ENCODE data around the gene SART1.
"Not testable (repeated sequence)": the region's sequence is repeated elsewhere in the genome, so short reads cannot be mapped to it uniquely, and the experiment has no call there.

The SART1 gene

DNA sequence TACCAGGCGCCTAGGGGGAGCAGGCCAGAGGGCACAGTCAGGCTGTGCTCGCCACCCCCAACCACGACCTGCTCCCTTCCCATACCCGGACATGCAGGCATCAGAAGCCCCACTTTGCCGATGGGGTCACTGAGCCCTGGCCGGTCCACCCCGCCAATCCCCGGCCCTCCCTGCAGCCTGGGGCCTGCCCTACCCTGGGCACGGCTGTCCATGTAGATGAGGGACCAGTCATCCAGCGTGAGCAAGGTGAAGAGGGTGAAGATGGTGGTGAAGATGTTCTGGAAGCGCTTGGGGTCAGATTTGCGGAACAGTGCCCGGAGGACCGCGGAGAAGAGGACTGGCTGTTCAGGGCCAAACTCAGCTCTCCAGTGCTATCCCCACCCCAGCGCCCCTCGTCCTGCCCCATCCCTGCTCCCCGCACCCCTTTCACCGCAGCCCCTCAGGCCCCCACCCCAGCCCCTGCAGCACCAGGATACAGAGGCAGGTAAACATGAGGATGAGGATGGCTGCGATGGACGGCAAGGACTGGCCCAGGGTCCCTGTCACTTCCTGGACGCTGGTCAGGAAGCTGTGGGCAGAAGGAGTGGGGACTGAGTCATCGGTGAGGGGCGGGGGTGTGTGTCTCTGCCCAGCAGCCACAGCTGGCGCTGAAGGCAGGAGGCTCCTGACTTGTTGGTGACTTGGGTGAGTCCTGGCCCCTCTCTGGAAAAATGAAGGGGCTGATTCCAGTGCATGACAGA is 59.3 kb downstream of the SART1 start:
- no peak for TF ChIP-seq EZH2phosphoT487 (conservative IDR thresholded peaks at IDR 0.05; ENCODE audit: low read length)
- TF ChIP-seq, protein P1, sequence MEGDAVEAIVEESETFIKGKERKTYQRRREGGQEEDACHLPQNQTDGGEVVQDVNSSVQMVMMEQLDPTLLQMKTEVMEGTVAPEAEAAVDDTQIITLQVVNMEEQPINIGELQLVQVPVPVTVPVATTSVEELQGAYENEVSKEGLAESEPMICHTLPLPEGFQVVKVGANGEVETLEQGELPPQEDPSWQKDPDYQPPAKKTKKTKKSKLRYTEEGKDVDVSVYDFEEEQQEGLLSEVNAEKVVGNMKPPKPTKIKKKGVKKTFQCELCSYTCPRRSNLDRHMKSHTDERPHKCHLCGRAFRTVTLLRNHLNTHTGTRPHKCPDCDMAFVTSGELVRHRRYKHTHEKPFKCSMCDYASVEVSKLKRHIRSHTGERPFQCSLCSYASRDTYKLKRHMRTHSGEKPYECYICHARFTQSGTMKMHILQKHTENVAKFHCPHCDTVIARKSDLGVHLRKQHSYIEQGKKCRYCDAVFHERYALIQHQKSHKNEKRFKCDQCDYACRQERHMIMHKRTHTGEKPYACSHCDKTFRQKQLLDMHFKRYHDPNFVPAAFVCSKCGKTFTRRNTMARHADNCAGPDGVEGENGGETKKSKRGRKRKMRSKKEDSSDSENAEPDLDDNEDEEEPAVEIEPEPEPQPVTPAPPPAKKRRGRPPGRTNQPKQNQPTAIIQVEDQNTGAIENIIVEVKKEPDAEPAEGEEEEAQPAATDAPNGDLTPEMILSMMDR (IDR thresholded peaks at IDR 0.05; ENCODE audit: insufficient read depth, low read length, poor library complexity, severe bottlenecking): no peak
- Histone ChIP-seq H3F3A (ENCODE audit: insufficient read depth) (no peaks in the 10 kb centered on the region), H4K20me1 (ENCODE audit: low read depth, low read length) (no peaks in the 10 kb centered on the region), H3K4me3 (ENCODE audit: insufficient read depth, low read length, poor library complexity, severe bottlenecking) (no peak overlapping the region), H3K4me2 (ENCODE audit: low read depth, low read length, poor library complexity, severe bottlenecking) (no peak overlapping the region), H3K9me2 (replicated peaks; ENCODE audit: insufficient read depth, low read length) (no peaks in the 10 kb centered on the region), H3K36me3 (ENCODE audit: low read length) (no peaks in the 10 kb centered on the region), H2AFZ (ENCODE audit: low read depth, low read length, severe bottlenecking) (no peak overlapping the region), H3K9me3 (ENCODE audit: insufficient read depth, low read length) (no peaks in the 10 kb centered on the region), H3K79me2 (ENCODE audit: insufficient read depth, low read length) (no peaks in the 10 kb centered on the region), H3K27ac (ENCODE audit: low read depth, low read length) (no peak overlapping the region), H3K27me3 (ENCODE audit: low read length) (no peaks in the 10 kb centered on the region), H3K9ac (ENCODE audit: low read length) (no peak overlapping the region)

GRCh38 chr11:66022401-66023185 is 61.1 kb downstream of the SART1 start:
- Histone ChIP-seq H2AFZ (ENCODE audit: low read depth, low read length, severe bottlenecking) (no peak overlapping the region), H3K9me3 (ENCODE audit: insufficient read depth, low read length) (no peaks in the 10 kb centered on the region), H3K4me3 (ENCODE audit: insufficient read depth, low read length, poor library complexity, severe bottlenecking) (no peak overlapping the region), H3K9me2 (replicated peaks; ENCODE audit: insufficient read depth, low read length) (no peaks in the 10 kb centered on the region), H3F3A (ENCODE audit: insufficient read depth) (no peaks in the 10 kb centered on the region), H3K79me2 (ENCODE audit: insufficient read depth, low read length) (no peaks in the 10 kb centered on the region), H3K9ac (ENCODE audit: low read length) (no peak overlapping the region), H4K20me1 (ENCODE audit: low read depth, low read length) (no peaks in the 10 kb centered on the region), H3K27me3 (ENCODE audit: low read length) (no peaks in the 10 kb centered on the region), H3K4me2 (ENCODE audit: low read depth, low read length, poor library complexity, severe bottlenecking) (no peak overlapping the region), H3K27ac (ENCODE audit: low read depth, low read length) (no peak overlapping the region), H3K36me3 (ENCODE audit: low read length) (no peaks in the 10 kb centered on the region)
- no peak for TF ChIP-seq EZH2phosphoT487 (conservative IDR thresholded peaks at IDR 0.05; ENCODE audit: low read length)
- TF ChIP-seq, protein P1 (IDR thresholded peaks at IDR 0.05; ENCODE audit: insufficient read depth, low read length, poor library complexity, severe bottlenecking): peak; percentile 86

DNA sequence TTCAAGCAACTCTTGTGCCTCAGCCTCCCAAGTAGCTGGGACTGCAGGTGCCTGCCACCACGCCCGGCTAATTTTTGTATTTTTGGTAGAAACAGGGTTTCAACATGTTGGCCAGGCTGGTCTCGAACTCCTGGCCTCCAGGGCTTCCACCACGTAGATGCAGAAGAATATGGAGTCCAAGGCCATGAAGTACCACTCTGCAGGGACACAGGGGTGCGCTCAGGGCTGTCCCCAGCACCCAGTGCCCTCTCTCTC is 61.6 kb downstream of the SART1 start:
- not testable (repeated sequence) for H3K9me2 ChIP-seq (replicated peaks; ENCODE audit: insufficient read depth, low read length); H3K79me2 ChIP-seq (ENCODE audit: insufficient read depth, low read length); H3K27ac ChIP-seq (ENCODE audit: low read depth, low read length); H4K20me1 ChIP-seq (ENCODE audit: low read depth, low read length); H3K4me3 ChIP-seq (ENCODE audit: insufficient read depth, low read length, poor library complexity, severe bottlenecking); H3K36me3 ChIP-seq (ENCODE audit: low read length); H3K9me3 ChIP-seq (ENCODE audit: insufficient read depth, low read length); H3K27me3 ChIP-seq (ENCODE audit: low read length); H3K4me2 ChIP-seq (ENCODE audit: low read depth, low read length, poor library complexity, severe bottlenecking); H2AFZ ChIP-seq (ENCODE audit: low read depth, low read length, severe bottlenecking); H3K9ac ChIP-seq (ENCODE audit: low read length); H3F3A ChIP-seq (ENCODE audit: insufficient read depth)

DNA sequence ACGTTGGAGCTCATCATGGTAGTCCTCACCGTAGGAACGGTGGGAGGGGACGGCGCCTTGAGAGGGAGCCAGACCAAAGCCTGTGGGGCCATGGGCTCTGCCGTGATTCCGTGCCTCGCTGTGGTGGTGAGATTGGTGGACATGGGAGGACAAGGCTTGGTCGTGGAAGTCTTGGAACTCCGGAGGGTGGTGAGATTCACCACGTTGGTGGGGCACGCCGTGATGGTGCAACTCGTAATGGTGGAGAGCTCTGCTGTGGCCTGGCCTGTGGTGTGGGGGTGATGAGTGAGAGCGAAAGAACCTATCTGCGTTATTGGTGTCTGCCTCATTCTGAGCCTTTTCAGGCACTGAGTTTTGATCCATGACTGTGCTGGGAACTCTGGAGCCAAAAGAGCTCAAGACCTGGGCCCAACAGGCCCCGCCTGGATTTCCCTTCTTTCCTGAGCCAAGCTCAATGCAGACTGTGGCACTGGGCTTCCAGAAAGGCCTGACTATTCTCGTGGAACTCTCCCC is 64.5 kb downstream of the SART1 start, which contains the start of gene CATSPER1:
TSS of gene CATSPER1 (minus strand) at position 463 of the 513 bp plus-strand sequence. CDS start at position 363, 100 bp downstream.
- Histone ChIP-seq H3K36me3 (ENCODE audit: low read length) (no peaks in the 10 kb centered on the region), H3K9me2 (replicated peaks; ENCODE audit: insufficient read depth, low read length) (no peaks in the 10 kb centered on the region), H3K9ac (ENCODE audit: low read length) (no peak within 1 kb of the TSS), H3K9me3 (ENCODE audit: insufficient read depth, low read length) (no peaks in the 10 kb centered on the region), H4K20me1 (ENCODE audit: low read depth, low read length) (no peaks in the 10 kb centered on the region), H3K4me3 (ENCODE audit: insufficient read depth, low read length, poor library complexity, severe bottlenecking) (no peak within 1 kb of the TSS), H3F3A (ENCODE audit: insufficient read depth) (no peaks in the 10 kb centered on the region), H3K79me2 (ENCODE audit: insufficient read depth, low read length) (no peaks in the 10 kb centered on the region), H3K27ac (ENCODE audit: low read depth, low read length) (no peak within 1 kb of the TSS), H2AFZ (ENCODE audit: low read depth, low read length, severe bottlenecking) (no peak within 1 kb of the TSS), H3K4me2 (ENCODE audit: low read depth, low read length, poor library complexity, severe bottlenecking) (no peak within 1 kb of the TSS), H3K27me3 (ENCODE audit: low read length) (no peaks in the 10 kb centered on the region)
- TF ChIP-seq EZH2phosphoT487 (conservative IDR thresholded peaks at IDR 0.05; ENCODE audit: low read length): no peak
- TF ChIP-seq, protein P1 (IDR thresholded peaks at IDR 0.05; ENCODE audit: insufficient read depth, low read length, poor library complexity, severe bottlenecking): no peak
